Caco-2 (cell line): ENCODE measurements around the gene MYO19. TPM values are rescaled to one million over a fixed set of nuclear protein-coding genes. Genes with fewer than 3 reads are reported as not detected.

Experiments used
- BruUV-seq: library from RNA; stranded (reverse); fragments of 400-500 nt; replicated peaks from 2 replicates; lab custom pipeline; 2021; lab: Mats Ljungman, UMichigan
- CTCF ChIA-PET: fragments of 300-600 bp; sonication (Branson Sonifier 250); formaldehyde crosslinking; loops from one replicate; lab custom pipeline; 2022; ENCODE audit warnings: antibody characterized with exemption; lab: Charles Lee
- POLR2A ChIA-PET: fragments of 300-600 bp; sonication (Branson Sonifier 250); formaldehyde crosslinking; loops from one replicate; lab custom pipeline; 2022; ENCODE audit warnings: antibody characterized with exemption; lab: Charles Lee
- DNase-seq, 2 experiments: peaks; one replicate each; pipeline versions ENCODE4 v3.0.0 to v3.0.0-alpha.2; 2020 to 2022
- H3K27me3 ChIP-seq: replicated peaks from 2 replicates; pipeline ENCODE4 v1.6.0; 2011; ENCODE audit warnings: low read length; ENCODE audit not compliant: control insufficient read depth, insufficient read depth
- H3K36me3 ChIP-seq: 2 replicates; pipeline ENCODE4 v1.5.1; 2011; ENCODE audit warnings: low read length; ENCODE audit not compliant: control insufficient read depth, insufficient read depth
- H3K4me1 ChIP-seq: fragments of 250-450 bp; sonication (Bioruptor Pico); 2 replicates; pipeline ENCODE4 v1.5.1; 2020; ENCODE audit warnings: mild to moderate bottlenecking
- H3K4me3 ChIP-seq: 2 replicates; pipeline ENCODE4 v1.5.1; 2011; ENCODE audit warnings: low read depth, mild to moderate bottlenecking, control low read depth, low read length
- H3K9me3 ChIP-seq: fragments of 250-450 bp; sonication (Bioruptor Pico); 2 replicates; pipeline ENCODE4 v1.5.1; 2020; ENCODE audit warnings: mild to moderate bottlenecking, moderate library complexity
- H3K27ac Mint-ChIP-seq: one replicate; pipeline ENCODE4 v1.8.0; 2022; ENCODE audit warnings: mixed read lengths; ENCODE audit not compliant: unreplicated experiment
- H3K27me3 Mint-ChIP-seq: one replicate; pipeline ENCODE4 v1.8.0; 2022; ENCODE audit warnings: mixed read lengths; ENCODE audit not compliant: insufficient read depth, unreplicated experiment
- H3K36me3 Mint-ChIP-seq: one replicate; pipeline ENCODE4 v1.8.0; 2022; ENCODE audit warnings: mild to moderate bottlenecking, mixed read lengths; ENCODE audit not compliant: insufficient read depth, unreplicated experiment
- H3K4me1 Mint-ChIP-seq: one replicate; pipeline ENCODE4 v1.8.0; 2022; ENCODE audit warnings: low read depth, mixed read lengths; ENCODE audit not compliant: unreplicated experiment
- H3K4me3 Mint-ChIP-seq: one replicate; pipeline ENCODE4 v1.8.0; 2022; ENCODE audit warnings: mild to moderate bottlenecking, moderate library complexity, mixed read lengths; ENCODE audit not compliant: unreplicated experiment
- H3K9me3 Mint-ChIP-seq: one replicate; pipeline ENCODE4 v1.8.0; 2022; ENCODE audit warnings: mixed read lengths; ENCODE audit not compliant: unreplicated experiment
- CTCF ChIP-seq, 2 experiments: fragments of 200-600 bp in 1 of 2; IDR thresholded peaks; 1 replicate in 1 of 2; 2 replicates in 1 of 2; pipeline versions ENCODE4 v1.5.1 to v1.8.0; 2011 to 2022; ENCODE audit warnings: antibody characterized with exemption in 1 of 2, control low read depth in 1 of 2, inconsistent platforms in 1 of 2, low read depth in 1 of 2, low read length in 1 of 2, mild to moderate bottlenecking in 1 of 2, moderate library complexity in 1 of 2; ENCODE audit not compliant: insufficient read depth in 1 of 2, severe bottlenecking in 1 of 2, unreplicated experiment in 1 of 2
- intact Hi-C: fragments of 100-400 bp; cut with micrococcal nuclease; formaldehyde crosslinking; loops from one replicate; pipeline ENCODE4 v1.10.0; 2022; ENCODE audit not compliant: unreplicated experiment
- total RNA-seq: library from RNA; stranded (reverse); gene quantifications from 2 replicates; pipeline ENCODE4 v1.2.3, GENCODE V29; 2022

The MYO19 gene
- total RNA-seq, 1 experiment from 2014 or later: 153 TPM

- H3K4me1 ChIP-seq: no peaks in the 10 kb centered on the region
- H3K4me3 Mint-ChIP-seq: no peak overlapping the region
- no peaks in the 10 kb centered on the region for H3K9me3 Mint-ChIP-seq
- ChIA-PET CTCF (interaction anchor here (0.8 kb wide), 1 partner anchor 12 kb away, joined by 4 read pairs; no protein-coding TSS in a partner anchor), POLR2A (interaction anchor here (0.8 kb wide), 1 partner anchor 41 kb away, joined by 4 read pairs; the partner anchor contains the start of gene PIGW)
- peaks cover 5% of the 10 kb centered on the region for H3K36me3 ChIP-seq
- H3K27me3 ChIP-seq: no peaks in the 10 kb centered on the region
- no peak for DNase-seq
- no peak overlapping the region for H3K27ac Mint-ChIP-seq
- TF ChIP-seq CTCF (IDR thresholded peaks at IDR 0.05; ENCODE audit: insufficient read depth in 1 of 2, low read depth in 1 of 2, low read length in 1 of 2, severe bottlenecking in 1 of 2, unreplicated experiment in 1 of 2): no peak
- H3K4me1 Mint-ChIP-seq: peaks cover 5% of the 10 kb centered on the region
- no peaks in the 10 kb centered on the region for H3K9me3 ChIP-seq
- no TSS peak for BruUV-seq
- no peaks in the 10 kb centered on the region for H3K27me3 Mint-ChIP-seq
- H3K4me3 ChIP-seq: no peak overlapping the region
- intact Hi-C loops: no loop called here
- peaks cover 90% of the 10 kb centered on the region for H3K36me3 Mint-ChIP-seq
These were observed 40.0 kb downstream of the MYO19 start for GRCh38 chr17:36494674-36495073.

DNA sequence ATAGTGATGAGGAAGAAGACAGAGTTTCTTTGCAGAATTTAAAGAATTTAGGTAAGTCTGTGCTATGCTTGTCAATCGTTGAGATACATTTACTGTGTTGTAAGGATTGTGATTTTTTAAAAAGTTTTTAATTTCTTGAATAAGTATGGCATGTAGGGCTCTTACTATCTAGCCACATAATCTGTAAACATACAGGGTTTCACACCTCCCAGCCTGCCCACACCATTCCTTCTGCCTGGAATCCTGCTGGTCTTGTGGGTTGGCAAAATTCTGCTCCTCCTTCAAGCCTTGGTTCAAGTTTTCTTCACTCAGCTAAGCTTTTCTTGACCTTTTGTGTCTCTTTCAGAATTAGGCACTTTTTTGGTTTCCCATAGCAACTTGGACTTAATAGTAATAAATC is 40.7 kb downstream of the MYO19 start:
- Mint-ChIP-seq H3K9me3 (no peaks in the 10 kb centered on the region), H3K36me3 (peaks cover 90% of the 10 kb centered on the region), H3K4me3 (no peak overlapping the region), H3K27me3 (no peaks in the 10 kb centered on the region), H3K27ac (no peak overlapping the region), H3K4me1 (peaks cover 5% of the 10 kb centered on the region)
- no TSS peak for BruUV-seq
- no peaks in the 10 kb centered on the region for H3K27me3 ChIP-seq
- H3K4me3 ChIP-seq: no peak overlapping the region
- H3K4me1 ChIP-seq: no peaks in the 10 kb centered on the region
- ChIA-PET POLR2A (interaction anchor here (0.6 to 0.8 kb wide), 2 partner anchors 11 to 41 kb away, joined by 3 to 4 read pairs; partner anchors contain the start of gene PIGW), CTCF (no interaction called here)
- intact Hi-C loops: no loop called here
- no peak for TF ChIP-seq CTCF (IDR thresholded peaks at IDR 0.05; ENCODE audit: insufficient read depth in 1 of 2, low read depth in 1 of 2, low read length in 1 of 2, severe bottlenecking in 1 of 2, unreplicated experiment in 1 of 2)
- H3K36me3 ChIP-seq: peaks cover 5% of the 10 kb centered on the region
- H3K9me3 ChIP-seq: no peaks in the 10 kb centered on the region
- no peak for DNase-seq

- TF ChIP-seq CTCF (IDR thresholded peaks at IDR 0.05; ENCODE audit: insufficient read depth in 1 of 2, low read depth in 1 of 2, low read length in 1 of 2, severe bottlenecking in 1 of 2, unreplicated experiment in 1 of 2): no peak
- no TSS peak for BruUV-seq
- peak; percentile 92 to 94 for DNase-seq
- intact Hi-C loops: loop anchor here (5.0 kb wide), 1 partner anchor 514 kb away; no protein-coding TSS in a partner anchor
- no peaks in the 10 kb centered on the region; the same call in 1 of the 2 replicates for H3K27me3 ChIP-seq
- Mint-ChIP-seq H3K27me3 (peaks cover 10% of the 10 kb centered on the region), H3K36me3 (peaks cover 29% of the 10 kb centered on the region), H3K9me3 (no peaks in the 10 kb centered on the region), H3K27ac (peak within 1 kb of the TSS; percentile 97), H3K4me1 (no peaks in the 10 kb centered on the region), H3K4me3 (peak within 1 kb of the TSS; percentile 95)
- ChIA-PET CTCF (interaction anchor here (0.5 kb wide), 1 partner anchor 505 kb away, joined by 3 read pairs; no protein-coding TSS in a partner anchor), POLR2A (interaction anchor here (0.6 to 1.0 kb wide), 3 partner anchors 47 to 115 kb away, joined by 3 to 9 read pairs (median 3); no protein-coding TSS in a partner anchor)
- H3K4me3 ChIP-seq: peak within 1 kb of the TSS; percentile 68
- H3K9me3 ChIP-seq: no peaks in the 10 kb centered on the region
- no peaks in the 10 kb centered on the region for H3K36me3 ChIP-seq
- H3K4me1 ChIP-seq: peaks cover 6% of the 10 kb centered on the region
These were observed 48.2 kb downstream of the MYO19 start, which contains the start of gene ZNHIT3 for GRCh38 chr17:36486204-36487194. TSS of gene ZNHIT3 (plus strand) at chr17:36486681. CDS start at chr17:36486700, 19 bp downstream.
